GM10248 (cell line): ENCODE data around the gene RGL4.
"Not testable (repeated sequence)": the region's sequence is repeated elsewhere in the genome, so short reads cannot be mapped to it uniquely, and the experiment has no call there.

Experiments used
- CTCF ChIA-PET: fragments of 300-600 bp; sonication (Branson Sonifier 250); formaldehyde crosslinking; extraction: SDS; loops from one replicate; lab custom pipeline; 2021; ENCODE audit warnings: antibody characterized with exemption; lab: Yijun Ruan, JAX
- POLR2A ChIA-PET: fragments of 350-650 bp; sonication (Branson Sonifier 250); formaldehyde crosslinking; extraction: SDS; loops from one replicate; lab custom pipeline; 2020; ENCODE audit warnings: antibody characterized with exemption; lab: Yijun Ruan, JAX
- DNase-seq: peaks from one replicate; pipeline ENCODE4 v3.0.0; 2012; ENCODE audit errors: extremely low spot score
- TF ChIP-seq, protein P1 (sequence below): IDR thresholded peaks from 2 replicates; pipeline ENCODE4 v1.5.1; 2012; ENCODE audit warnings: mild to moderate bottlenecking, low read depth; ENCODE audit errors: extremely low read depth, missing control alignments, control extremely low read depth

RGL4 gene

GRCh38 chr22:23675502-23676415, 15.1 kb upstream of the RGL4 start:
- ChIA-PET POLR2A (no interaction called here), CTCF (interaction anchor here (1.1 kb wide), 1 partner anchor 13 kb away, joined by 3 read pairs; no protein-coding TSS in a partner anchor)
- no peak for DNase-seq
- TF ChIP-seq, protein P1, sequence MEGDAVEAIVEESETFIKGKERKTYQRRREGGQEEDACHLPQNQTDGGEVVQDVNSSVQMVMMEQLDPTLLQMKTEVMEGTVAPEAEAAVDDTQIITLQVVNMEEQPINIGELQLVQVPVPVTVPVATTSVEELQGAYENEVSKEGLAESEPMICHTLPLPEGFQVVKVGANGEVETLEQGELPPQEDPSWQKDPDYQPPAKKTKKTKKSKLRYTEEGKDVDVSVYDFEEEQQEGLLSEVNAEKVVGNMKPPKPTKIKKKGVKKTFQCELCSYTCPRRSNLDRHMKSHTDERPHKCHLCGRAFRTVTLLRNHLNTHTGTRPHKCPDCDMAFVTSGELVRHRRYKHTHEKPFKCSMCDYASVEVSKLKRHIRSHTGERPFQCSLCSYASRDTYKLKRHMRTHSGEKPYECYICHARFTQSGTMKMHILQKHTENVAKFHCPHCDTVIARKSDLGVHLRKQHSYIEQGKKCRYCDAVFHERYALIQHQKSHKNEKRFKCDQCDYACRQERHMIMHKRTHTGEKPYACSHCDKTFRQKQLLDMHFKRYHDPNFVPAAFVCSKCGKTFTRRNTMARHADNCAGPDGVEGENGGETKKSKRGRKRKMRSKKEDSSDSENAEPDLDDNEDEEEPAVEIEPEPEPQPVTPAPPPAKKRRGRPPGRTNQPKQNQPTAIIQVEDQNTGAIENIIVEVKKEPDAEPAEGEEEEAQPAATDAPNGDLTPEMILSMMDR: no peak

- CTCF ChIA-PET: interaction anchor here (1.1 kb wide), 1 partner anchor 12 kb away, joined by 3 read pairs; no protein-coding TSS in a partner anchor
- DNase-seq, POLR2A ChIA-PET: not testable (repeated sequence)
Observed at GRCh38 chr22:23676841-23677700, 13.7 kb upstream of the RGL4 start.

- no peak for DNase-seq
- ChIA-PET POLR2A (no interaction called here), CTCF (no interaction called here)
- TF ChIP-seq, protein P1: no peak
Observed at GRCh38 chr22:23677701-23677995, 13.2 kb upstream of the RGL4 start.

GRCh38 chr22:23678133-23678532, 12.7 kb upstream of the RGL4 start:
- TF ChIP-seq, protein P1: no peak
- POLR2A ChIA-PET: no interaction called here
- CTCF ChIA-PET: no interaction called here
- no peak for DNase-seq

GRCh38 chr22:23681026-23681809, 9.6 kb upstream of the RGL4 start:
- POLR2A ChIA-PET: no interaction called here
- CTCF ChIA-PET: no interaction called here
- DNase-seq: no peak
- TF ChIP-seq, protein P1: no peak

DNA sequence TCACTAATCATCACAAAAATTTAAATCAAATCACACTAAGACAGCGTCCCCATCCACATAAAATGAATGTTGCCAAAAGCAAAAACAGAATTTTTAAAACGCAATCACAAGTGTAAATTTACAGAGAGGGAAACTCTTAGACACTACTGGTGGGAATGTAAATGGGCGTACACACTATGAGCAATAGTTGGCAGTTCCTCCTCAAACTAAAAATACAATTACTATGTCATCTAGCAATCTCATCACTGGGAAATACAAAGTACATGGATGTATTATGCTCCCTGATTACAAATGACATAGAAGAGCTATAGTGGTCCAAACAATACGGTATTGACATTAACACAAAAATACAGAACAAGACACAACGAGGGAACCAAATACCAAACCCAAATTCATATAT, 8.7 kb upstream of the RGL4 start:
- no peak for DNase-seq
- TF ChIP-seq, protein P1: no peak
- ChIA-PET CTCF (no interaction called here), POLR2A (no interaction called here)
